GM10248 (cell line): ENCODE data around the gene CAMTA1.

Source experiments
- CTCF ChIA-PET: fragments of 300-600 bp; sonication (Branson Sonifier 250); formaldehyde crosslinking; extraction: SDS; loops from one replicate; lab custom pipeline; 2021; ENCODE audit warnings: antibody characterized with exemption; lab: Yijun Ruan, JAX
- POLR2A ChIA-PET: fragments of 350-650 bp; sonication (Branson Sonifier 250); formaldehyde crosslinking; extraction: SDS; loops from one replicate; lab custom pipeline; 2020; ENCODE audit warnings: antibody characterized with exemption; lab: Yijun Ruan, JAX
- DNase-seq: peaks from one replicate; pipeline ENCODE4 v3.0.0; 2012; ENCODE audit errors: extremely low spot score
- CTCF ChIP-seq: IDR thresholded peaks from 2 replicates; pipeline ENCODE4 v1.5.1; 2012; ENCODE audit warnings: mild to moderate bottlenecking, low read depth; ENCODE audit errors: extremely low read depth, missing control alignments, control extremely low read depth

Gene CAMTA1

GRCh38 chr1:7069931-7070330 is 284.7 kb downstream of the CAMTA1 start:
- ChIA-PET POLR2A (no interaction called here), CTCF (interaction anchor here (0.7 to 2.8 kb wide), 28 partner anchors 8 to 578 kb away, joined by 3 to 40 read pairs (median 4); partner anchors contain the start of gene PLEKHG5)
- TF ChIP-seq CTCF = no peak
- no peak for DNase-seq

- ChIA-PET POLR2A (no interaction called here), CTCF (interaction anchor here (0.7 to 2.8 kb wide), 31 partner anchors 8 to 579 kb away, joined by 3 to 40 read pairs (median 4); partner anchors contain the start of gene PLEKHG5)
- peak; percentile 93 for TF ChIP-seq CTCF
- peak; percentile 80 for DNase-seq
Measured at GRCh38 chr1:7070389-7071029, 285.3 kb downstream of the CAMTA1 start.

GRCh38 chr1:7076117-7076516 is 290.9 kb downstream of the CAMTA1 start:
- no peak for DNase-seq
- TF ChIP-seq CTCF = no peak
- ChIA-PET POLR2A (no interaction called here), CTCF (interaction anchor here (1.6 kb wide), 1 partner anchor 356 kb away, joined by 4 read pairs; no protein-coding TSS in a partner anchor)

- no peak for DNase-seq
- CTCF ChIA-PET = interaction anchor here (1.6 kb wide), 1 partner anchor 357 kb away, joined by 4 read pairs; no protein-coding TSS in a partner anchor
Measured at GRCh38 chr1:7076572-7076971, 291.3 kb downstream of the CAMTA1 start.

GRCh38 chr1:7077136-7077535 is 291.9 kb downstream of the CAMTA1 start:
- TF ChIP-seq CTCF = no peak
- DNase-seq = no peak
- ChIA-PET CTCF (interaction anchor here (1.0 to 1.6 kb wide), 2 partner anchors 260 to 357 kb away, joined by 3 to 4 read pairs; no protein-coding TSS in a partner anchor), POLR2A (no interaction called here)

More at GRCh38 chr1:7076572-7076971, 291.3 kb downstream of the CAMTA1 start:
- TF ChIP-seq CTCF = no peak
- POLR2A ChIA-PET = no interaction called here

GRCh38 chr1:7077970-7078369 is 292.7 kb downstream of the CAMTA1 start:
- DNase-seq = no peak
- no peak for TF ChIP-seq CTCF
- CTCF ChIA-PET = interaction anchor here (1.0 to 2.5 kb wide), 2 partner anchors 8 to 261 kb away, joined by 3 to 14 read pairs; no protein-coding TSS in a partner anchor

More at GRCh38 chr1:7077970-7078369, 292.7 kb downstream of the CAMTA1 start:
- POLR2A ChIA-PET = no interaction called here
